Osteoblast (primary cell): ENCODE results near the gene MOB2. TPM values are rescaled to one million over a fixed set of nuclear protein-coding genes. Genes with fewer than 3 reads are reported as not detected.
A peak's percentile ranks its signal among the peaks of the same experiment; 100 is the strongest.

Source experiments
- DNase-seq: peaks from one replicate; pipeline ENCODE4 v3.0.0; 2011; ENCODE audit warnings: low spot score, mixed read lengths; ENCODE audit not compliant: insufficient read length; ENCODE audit errors: missing footprints
- H2AFZ ChIP-seq: 2 replicates; pipeline ENCODE4 v1.6.0; 2011; ENCODE audit warnings: mild to moderate bottlenecking, low read length
- H3K27ac ChIP-seq: 2 replicates; pipeline ENCODE4 v1.5.1; 2011; ENCODE audit warnings: mild to moderate bottlenecking, low read depth, low read length, moderate library complexity
- H3K27me3 ChIP-seq: 2 replicates; pipeline ENCODE4 v1.6.0; 2012; ENCODE audit warnings: mild to moderate bottlenecking, control low read depth, inconsistent platforms, low read length, moderate library complexity; ENCODE audit not compliant: insufficient read depth
- H3K36me3 ChIP-seq: 2 replicates; pipeline ENCODE4 v1.5.1; 2011; ENCODE audit warnings: mild to moderate bottlenecking, low read length, control low read depth, moderate library complexity; ENCODE audit not compliant: insufficient read depth
- H3K4me1 ChIP-seq: 2 replicates; pipeline ENCODE4 v1.5.1; 2011; ENCODE audit warnings: mild to moderate bottlenecking, low read length, control low read depth, moderate library complexity; ENCODE audit not compliant: insufficient read depth
- H3K4me2 ChIP-seq: 2 replicates; pipeline ENCODE4 v1.6.0; 2011; ENCODE audit warnings: mild to moderate bottlenecking, low read length; ENCODE audit not compliant: insufficient read depth
- H3K4me3 ChIP-seq: fragments of 200-600 bp; sonication (generic); 3 replicates; pipeline ENCODE4 v1.5.1; 2012; ENCODE audit warnings: mild to moderate bottlenecking, low read length, inconsistent platforms; ENCODE audit not compliant: insufficient read depth
- H3K79me2 ChIP-seq: 2 replicates; pipeline ENCODE4 v1.6.0; 2012; ENCODE audit warnings: mild to moderate bottlenecking, low read length, control low read depth, inconsistent platforms; ENCODE audit not compliant: insufficient read depth
- H3K9me3 ChIP-seq: 2 replicates; pipeline ENCODE4 v1.5.1; 2011; ENCODE audit warnings: low read depth, low read length, control low read depth
- H4K20me1 ChIP-seq: 2 replicates; pipeline ENCODE4 v1.6.0; 2012; ENCODE audit warnings: mild to moderate bottlenecking, low read length, control low read depth; ENCODE audit not compliant: insufficient read depth
- total RNA-seq: library from RNA; depleted of rRNA; stranded (reverse); fragments of >200 nt; gene quantifications from 2 replicates; pipeline ENCODE4 v1.2.3, GENCODE V29; 2012
- TF ChIP-seq, protein P1 (sequence below): IDR thresholded peaks from 2 replicates; pipeline ENCODE4 v1.5.1; 2011; ENCODE audit warnings: mild to moderate bottlenecking, low read depth, low read length, moderate library complexity; ENCODE audit errors: extremely low read depth

MOB2 gene
- total RNA-seq, 1 donor, result 28.2 TPM

DNA sequence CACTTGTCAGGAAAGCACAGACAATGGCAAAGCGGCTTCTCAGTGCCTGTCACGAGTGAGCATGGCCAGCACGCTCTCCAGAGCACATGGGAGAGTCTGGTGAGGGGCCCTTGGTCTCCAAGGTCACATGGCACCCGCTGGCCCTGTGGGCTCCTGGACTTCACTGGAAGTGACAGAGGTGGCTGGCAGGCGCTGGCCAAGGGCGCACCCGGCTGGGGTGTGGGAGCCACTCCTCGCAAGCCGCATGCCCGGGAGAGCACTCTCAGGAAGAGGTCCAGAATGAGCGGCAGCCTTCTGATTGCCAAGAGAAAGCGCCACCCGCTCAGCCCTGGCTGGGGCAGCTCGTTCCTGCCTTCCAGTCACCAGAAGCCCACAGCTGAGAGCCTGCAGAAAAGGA, 17.1 kb upstream of the MOB2 start:
- H3K27ac ChIP-seq, result no peak overlapping the region
- peaks cover 85% of the 10 kb centered on the region for H4K20me1 ChIP-seq
- H3K4me2 ChIP-seq, result no peak overlapping the region
- H3K27me3 ChIP-seq, result no peaks in the 10 kb centered on the region
- H3K4me3 ChIP-seq, result no peak overlapping the region
- peaks cover 6% of the 10 kb centered on the region for H3K4me1 ChIP-seq
- no peak for DNase-seq
- no peak overlapping the region for H2AFZ ChIP-seq
- H3K79me2 ChIP-seq, result peaks cover 89% of the 10 kb centered on the region
- no peaks in the 10 kb centered on the region for H3K36me3 ChIP-seq
- TF ChIP-seq, protein P1, sequence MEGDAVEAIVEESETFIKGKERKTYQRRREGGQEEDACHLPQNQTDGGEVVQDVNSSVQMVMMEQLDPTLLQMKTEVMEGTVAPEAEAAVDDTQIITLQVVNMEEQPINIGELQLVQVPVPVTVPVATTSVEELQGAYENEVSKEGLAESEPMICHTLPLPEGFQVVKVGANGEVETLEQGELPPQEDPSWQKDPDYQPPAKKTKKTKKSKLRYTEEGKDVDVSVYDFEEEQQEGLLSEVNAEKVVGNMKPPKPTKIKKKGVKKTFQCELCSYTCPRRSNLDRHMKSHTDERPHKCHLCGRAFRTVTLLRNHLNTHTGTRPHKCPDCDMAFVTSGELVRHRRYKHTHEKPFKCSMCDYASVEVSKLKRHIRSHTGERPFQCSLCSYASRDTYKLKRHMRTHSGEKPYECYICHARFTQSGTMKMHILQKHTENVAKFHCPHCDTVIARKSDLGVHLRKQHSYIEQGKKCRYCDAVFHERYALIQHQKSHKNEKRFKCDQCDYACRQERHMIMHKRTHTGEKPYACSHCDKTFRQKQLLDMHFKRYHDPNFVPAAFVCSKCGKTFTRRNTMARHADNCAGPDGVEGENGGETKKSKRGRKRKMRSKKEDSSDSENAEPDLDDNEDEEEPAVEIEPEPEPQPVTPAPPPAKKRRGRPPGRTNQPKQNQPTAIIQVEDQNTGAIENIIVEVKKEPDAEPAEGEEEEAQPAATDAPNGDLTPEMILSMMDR, result no peak
- H3K9me3 ChIP-seq, result no peaks in the 10 kb centered on the region

DNA sequence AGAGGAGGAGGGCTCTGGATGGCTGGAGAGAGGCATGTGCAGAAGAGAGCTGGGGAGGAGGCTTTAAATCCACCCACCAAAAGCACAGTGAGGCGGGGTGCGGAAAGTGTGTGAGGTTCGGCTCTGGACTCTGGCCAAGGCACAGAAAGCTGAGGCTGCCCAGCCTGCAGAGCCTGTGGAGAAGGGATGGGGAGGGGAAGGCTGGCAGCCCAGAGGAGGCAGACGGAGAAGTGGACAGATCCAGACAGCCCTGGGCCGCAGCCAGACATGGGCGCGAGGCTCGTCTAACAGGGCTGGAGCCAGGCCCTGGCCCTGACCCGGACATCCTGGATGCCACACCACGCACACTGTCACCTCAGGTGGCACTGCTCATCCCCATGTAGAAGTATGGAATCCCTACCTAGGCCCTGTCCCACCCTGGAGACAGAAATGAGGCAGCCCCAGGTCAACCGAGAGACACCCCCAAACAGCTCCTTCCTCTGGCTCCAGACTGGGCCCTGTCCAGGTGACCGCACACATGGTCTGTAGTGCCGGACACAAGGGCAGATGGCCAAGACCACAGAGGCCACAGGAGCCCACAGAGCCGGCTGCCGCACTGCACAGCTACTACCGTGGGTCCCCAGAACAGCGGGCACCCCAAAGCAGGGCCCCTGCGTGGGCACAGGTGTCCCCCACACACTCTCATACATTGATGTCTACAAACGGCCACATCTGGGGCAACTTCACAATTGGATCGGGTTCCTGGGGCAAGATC, 16.6 kb upstream of the MOB2 start:
- peak; percentile 78 for DNase-seq
- Histone ChIP-seq H3K4me1 (peaks cover 6% of the 10 kb centered on the region), H3K27ac (no peak overlapping the region), H3K27me3 (no peaks in the 10 kb centered on the region), H3K9me3 (no peaks in the 10 kb centered on the region), H3K4me3 (no peak overlapping the region), H3K4me2 (no peak overlapping the region), H4K20me1 (peaks cover 85% of the 10 kb centered on the region), H2AFZ (no peak overlapping the region), H3K79me2 (peaks cover 92% of the 10 kb centered on the region), H3K36me3 (no peaks in the 10 kb centered on the region)
- TF ChIP-seq, protein P1, result no peak

DNA sequence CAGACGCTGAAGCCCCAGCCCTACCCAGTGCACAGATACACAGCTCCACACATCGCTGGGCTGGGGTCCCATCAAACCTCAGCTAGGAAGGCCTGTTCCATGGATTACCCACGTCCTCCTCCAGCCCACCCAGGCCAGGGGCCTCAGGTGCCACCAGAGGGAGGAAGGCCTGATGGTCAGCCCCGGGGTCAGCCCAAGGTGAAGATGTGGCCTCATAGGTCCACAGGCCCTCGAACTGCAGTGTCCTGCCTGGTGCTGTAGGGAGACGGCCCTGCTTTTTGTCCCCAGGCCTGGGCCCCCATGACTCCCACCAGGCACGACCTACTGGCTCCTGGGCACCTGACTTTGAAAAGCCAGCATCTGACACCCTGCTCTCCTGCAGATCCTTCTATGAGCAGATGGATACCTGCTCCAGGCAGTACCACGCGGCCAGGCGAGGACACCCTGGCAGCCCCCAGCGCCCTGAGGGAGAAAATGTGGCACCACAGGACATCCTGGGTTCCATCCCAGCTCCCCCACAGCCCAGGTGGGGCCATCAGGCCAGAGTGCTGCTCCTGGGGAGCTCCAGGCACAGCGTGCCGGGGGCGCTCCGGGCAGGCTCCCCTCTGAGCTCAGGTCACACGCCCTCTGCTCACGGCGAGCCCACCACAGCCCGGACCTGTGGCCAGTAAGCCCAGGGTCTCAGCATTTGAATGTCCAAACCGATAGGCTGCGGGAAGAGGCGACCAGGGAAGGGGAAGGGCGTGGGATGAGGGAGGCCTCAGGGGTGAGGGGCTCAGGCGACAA, 15.8 kb upstream of the MOB2 start:
- DNase-seq, result peak; percentile 21
- Histone ChIP-seq H3K4me3 (no peak overlapping the region), H2AFZ (no peak overlapping the region), H3K27ac (no peak overlapping the region), H3K27me3 (no peaks in the 10 kb centered on the region), H3K79me2 (peaks cover 91% of the 10 kb centered on the region), H3K36me3 (no peaks in the 10 kb centered on the region), H4K20me1 (peaks cover 89% of the 10 kb centered on the region), H3K4me2 (no peak overlapping the region), H3K4me1 (no peaks in the 10 kb centered on the region), H3K9me3 (no peaks in the 10 kb centered on the region)
- TF ChIP-seq, protein P1, result no peak
